Motor neuron (in vitro differentiated cells): ENCODE data around the gene ATG9A. TPM values are rescaled to one million over a fixed set of nuclear protein-coding genes. Genes with fewer than 3 reads are reported as not detected.
A peak's percentile ranks its signal among the peaks of the same experiment; 100 is the strongest.
"Not testable (repeated sequence)": the region's sequence is repeated elsewhere in the genome, so short reads cannot be mapped to it uniquely, and the experiment has no call there.

Experiments used
- ATAC-seq, 8 experiments: fragments of 200-7000 bp; cut with Tn5 transposase; replicated peaks in 6 of 8; 2 replicates each; pipeline ENCODE4 v1.8.0; 2021; ENCODE audit warnings: mild to moderate bottlenecking in 8 of 8, moderate library complexity in 8 of 8
- H3K27ac ChIP-seq, 2 donors: fragments of 250-450 bp; sonication (Bioruptor Pico); 2 replicates each; pipeline ENCODE4 v1.9.0; 2021; ENCODE audit warnings: antibody characterized with exemption in 2 of 2, mild to moderate bottlenecking in 2 of 2, moderate library complexity in 1 of 2
- H3K4me1 ChIP-seq, 2 donors: fragments of 250-450 bp; sonication (Bioruptor Pico); replicated peaks in 1 of 2; 2 replicates each; pipeline ENCODE4 v1.6.1; 2021; ENCODE audit warnings: antibody characterized with exemption in 2 of 2, mild to moderate bottlenecking in 2 of 2, moderate library complexity in 1 of 2
- H3K4me3 ChIP-seq, 5 donors: fragments of 250-450 bp; sonication (Bioruptor Pico); 2 replicates each; pipeline ENCODE4 v1.9.0; 2021; ENCODE audit warnings: antibody characterized with exemption in 5 of 5, mild to moderate bottlenecking in 5 of 5, moderate library complexity in 4 of 5
- WGBS, 10 experiments: fragments of 450-650 bp; shearing (Covaris generic); methylation state at CpG; one replicate each; pipeline ENCODE4 v1.0.0; 2022; 5-methylcytosine and 5-hydroxymethylcytosine counted together
- in situ Hi-C, 9 experiments: fragments of 400-800 bp; cut with MboI; loops; one replicate each; pipeline ENCODE4 v1.15.0; 2021; ENCODE audit warnings: low sequenced_read_pairs in 9 of 9, low pct_unique_long_range_greater_than_20kb in 2 of 9; ENCODE audit not compliant: unreplicated experiment in 9 of 9
- total RNA-seq, 8 experiments: library from RNA; unstranded; fragments of 300-600 nt; gene quantifications; 2 replicates each; pipeline versions ENCODE4 v1.2.3 to v1.2.4, GENCODE V29; 2022

Gene ATG9A
- total RNA-seq, 8 experiments from 2014 or later, result 21.5 to 50.5 (median 34.4) TPM

DNA sequence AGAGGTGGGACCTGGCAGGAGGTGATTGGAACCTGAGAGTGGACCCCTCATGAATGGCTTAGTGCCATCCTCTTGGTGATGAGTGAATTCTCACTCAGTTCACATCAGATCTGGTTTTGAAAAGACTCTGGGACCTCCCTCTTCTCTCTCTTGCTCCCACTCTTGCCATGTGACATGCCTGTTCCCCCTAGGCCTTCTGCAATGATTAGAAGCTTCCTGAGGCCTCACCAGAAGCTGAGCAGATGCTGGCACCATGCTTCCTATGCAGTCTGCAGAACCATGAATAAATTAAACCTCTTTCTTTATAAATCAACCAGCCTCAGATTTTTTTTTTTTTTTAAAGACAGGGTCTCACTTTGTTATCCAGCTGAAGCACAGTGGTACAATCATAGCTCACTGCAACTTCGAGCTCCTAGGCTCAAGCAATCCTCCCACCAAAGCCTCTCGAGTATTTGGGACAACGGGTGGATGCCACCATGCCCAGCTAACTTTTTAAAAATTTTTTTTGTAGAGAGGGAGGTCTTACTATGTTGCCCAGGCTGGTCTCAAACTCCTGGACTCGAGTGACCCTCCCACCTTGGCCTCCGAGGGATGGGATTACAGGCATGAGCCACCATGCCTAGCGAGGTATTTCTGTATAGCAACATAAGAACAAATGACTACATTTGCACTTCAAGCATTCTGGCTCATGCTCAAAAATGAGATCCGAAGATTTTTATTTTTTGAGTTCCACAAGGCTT, 24.8 kb downstream of the ATG9A start:
- ATAC-seq, result no peak
- Histone ChIP-seq H3K4me3 (no peak overlapping the region), H3K4me1 (peaks cover 7 to 11% of the 10 kb centered on the region in 2 donors), H3K27ac (no peak overlapping the region)
- 47 to 100% (median 84%) methylated on average over 1 to 6 of the region's 7 CpGs; no CpG with 5 or more reads in 1 of the 10 experiments for WGBS, 10 experiments
- in situ Hi-C loops, result no loop called here

DNA sequence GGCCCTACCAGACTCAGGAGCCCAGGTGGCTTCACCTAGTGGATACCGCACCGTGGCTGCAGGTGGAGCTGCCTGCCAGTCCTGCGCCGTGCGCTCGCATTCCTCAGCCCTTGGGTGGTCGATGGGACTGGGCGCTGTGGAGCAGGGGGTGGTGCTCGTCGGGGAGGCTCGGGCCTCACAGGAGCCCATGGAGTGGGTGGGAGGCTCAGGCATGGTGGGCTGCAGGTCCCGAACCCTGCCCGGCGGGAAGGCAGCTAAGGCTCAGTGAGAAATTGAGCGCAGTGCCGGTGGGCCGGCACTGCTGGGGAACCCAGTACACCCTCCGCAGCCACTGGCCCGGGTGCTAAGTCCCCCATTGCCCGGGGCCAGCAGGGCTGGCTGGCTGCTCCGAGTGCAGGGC, 28.1 kb downstream of the ATG9A start:
- 100% methylated on average over 1 of the region's 21 CpGs; no CpG with 5 or more reads in 9 of the 10 experiments for WGBS, 10 experiments
- H3K4me3 ChIP-seq, in situ Hi-C loops, ATAC-seq, H3K27ac ChIP-seq, H3K4me1 ChIP-seq: not testable (repeated sequence)

DNA sequence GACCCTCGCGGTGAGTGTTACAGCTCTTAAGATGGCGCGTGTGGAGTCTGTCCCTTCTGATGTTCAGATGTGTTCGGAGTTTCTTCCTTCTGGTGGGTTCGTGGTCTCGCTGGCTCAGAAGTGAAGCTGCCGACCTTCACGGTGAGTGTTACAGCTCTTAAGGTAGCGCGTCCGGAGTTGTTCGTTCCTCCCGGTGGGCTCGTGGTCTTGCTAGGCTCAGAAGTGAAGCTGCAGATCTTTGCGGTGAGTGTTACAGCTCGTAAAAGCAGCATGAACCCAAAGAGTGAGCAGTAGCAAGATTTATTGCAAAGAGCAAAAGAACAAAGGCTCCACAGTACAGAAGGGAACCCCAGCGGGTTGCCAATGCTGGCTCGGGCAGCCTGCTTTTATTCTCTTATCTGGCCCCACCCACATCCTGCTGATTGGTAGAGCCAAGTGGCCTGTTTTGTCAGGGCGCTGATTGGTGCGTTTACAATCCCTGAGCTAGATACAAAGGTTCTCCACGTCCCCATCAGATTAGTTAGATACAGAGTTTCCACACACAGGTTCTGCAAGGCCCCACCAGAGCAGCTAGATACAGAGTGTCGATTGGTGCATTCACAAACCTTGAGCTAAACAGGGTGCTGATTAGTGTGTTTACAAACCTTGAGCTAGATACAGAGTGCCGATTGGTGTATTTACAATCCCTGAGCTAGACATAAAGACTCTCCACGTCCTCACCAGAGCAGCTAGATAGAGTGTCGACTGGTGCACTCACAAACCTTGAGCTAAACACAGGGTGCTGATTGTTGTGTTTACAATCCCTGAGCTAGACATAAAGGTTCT, 28.7 kb downstream of the ATG9A start:
- WGBS, 10 experiments, result 66 to 95% (median 80%) methylated on average over 1 to 15 of the region's 26 CpGs; no CpG with 5 or more reads in 3 of the 10 experiments
- H3K4me3 ChIP-seq, H3K27ac ChIP-seq, in situ Hi-C loops, H3K4me1 ChIP-seq, ATAC-seq: not testable (repeated sequence)

DNA sequence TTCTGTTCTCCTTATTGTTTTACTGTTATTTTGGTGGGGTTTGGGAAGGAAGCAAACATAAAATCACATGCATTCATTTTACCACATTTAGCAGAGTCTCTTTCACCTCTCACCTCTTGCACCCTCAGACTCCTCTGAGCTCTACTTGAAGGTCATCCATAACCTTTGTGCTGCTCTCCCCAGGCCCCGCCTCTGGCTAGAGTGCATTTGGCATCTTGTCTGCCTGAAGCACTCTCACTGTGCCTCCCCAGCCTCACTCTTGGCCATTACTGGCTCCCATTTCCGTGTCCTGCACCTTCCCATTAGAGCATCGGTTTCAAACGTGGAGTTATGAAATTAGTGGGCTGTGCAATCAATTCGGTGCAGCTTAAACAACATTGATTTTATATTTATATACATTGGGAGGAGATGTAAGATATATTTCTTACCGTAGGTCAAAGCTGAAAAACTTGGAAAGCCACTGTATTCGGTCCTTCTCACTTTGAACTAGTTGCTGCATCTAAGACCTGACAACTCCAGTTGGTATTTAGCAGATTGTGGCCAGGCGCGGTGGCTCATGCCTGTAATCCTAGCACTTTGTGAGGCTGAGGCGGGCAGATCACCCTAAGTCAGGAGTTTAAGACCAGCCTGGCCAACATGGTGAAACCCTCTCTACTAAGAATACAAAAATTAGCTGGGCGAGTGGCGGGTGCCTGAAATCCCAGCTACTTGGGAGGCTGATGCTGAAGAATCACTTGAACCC, 29.8 kb downstream of the ATG9A start:
- no peaks in the 10 kb centered on the region for H3K4me1 ChIP-seq
- peak in 2 of 8 experiments; percentile 56 to 57 for ATAC-seq
- 55 to 100% (median 85%) methylated on average over 2 to 11 of the region's 12 CpGs; no CpG with 5 or more reads in 3 of the 10 experiments for WGBS, 10 experiments
- in situ Hi-C loops, result no loop called here
- no peak overlapping the region for H3K27ac ChIP-seq
- no peak overlapping the region for H3K4me3 ChIP-seq

DNA sequence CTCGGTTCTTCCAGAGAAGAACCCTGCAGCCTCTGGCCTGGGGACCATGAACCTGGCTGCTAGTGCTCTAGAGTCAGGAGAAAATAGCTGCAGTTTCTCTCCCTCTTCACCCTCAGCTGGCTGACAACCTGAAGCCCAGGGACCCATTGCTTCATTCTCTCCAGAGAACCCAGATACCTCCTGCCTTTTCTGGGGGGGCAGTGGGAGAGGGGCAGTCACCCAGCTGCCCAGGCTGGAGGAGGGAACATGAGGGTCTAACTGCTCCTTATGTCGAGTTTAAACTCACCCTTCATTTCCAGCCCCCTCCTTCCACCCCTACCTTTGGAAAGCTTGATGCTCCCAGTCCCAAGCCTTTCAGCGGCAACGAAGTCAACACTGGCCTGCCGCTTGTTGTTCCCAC, 30.5 kb downstream of the ATG9A start:
- Histone ChIP-seq H3K27ac (no peak overlapping the region), H3K4me1 (no peaks in the 10 kb centered on the region), H3K4me3 (no peak overlapping the region)
- ATAC-seq, result peak in 2 of 8 experiments; percentile 16 to 36
- in situ Hi-C loops, result no loop called here
- 50 to 88% (median 79%) methylated on average over 1 to 4 of the region's 5 CpGs; no CpG with 5 or more reads in 3 of the 10 experiments for WGBS, 10 experiments

DNA sequence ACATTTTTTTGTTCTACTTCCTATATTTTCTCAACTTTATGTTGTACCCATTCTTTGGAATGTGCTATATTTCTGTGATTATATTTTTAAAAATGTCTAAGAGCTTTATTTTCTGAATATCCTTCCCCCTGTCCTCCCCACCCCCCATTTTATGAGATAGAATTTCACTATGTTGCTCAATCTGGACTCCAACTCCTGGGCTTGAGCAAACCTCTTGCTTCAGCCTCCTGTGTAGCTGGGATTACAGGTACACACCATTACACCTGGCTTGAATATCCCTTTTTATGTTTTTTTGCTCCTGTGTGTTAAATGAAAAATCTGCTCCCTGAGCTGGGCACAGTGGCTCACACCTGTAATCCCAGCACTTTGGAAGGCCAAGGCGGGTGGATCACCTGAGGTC, 32.0 kb downstream of the ATG9A start:
- in situ Hi-C loops, result no loop called here
- Histone ChIP-seq H3K27ac (no peak overlapping the region), H3K4me3 (no peak overlapping the region), H3K4me1 (no peaks in the 10 kb centered on the region)
- ATAC-seq, result no peak
- 100% methylated on average over 1 of the region's 1 CpG; no CpG with 5 or more reads in 8 of the 10 experiments for whole genome bisulfite sequencing, 10 experiments

DNA sequence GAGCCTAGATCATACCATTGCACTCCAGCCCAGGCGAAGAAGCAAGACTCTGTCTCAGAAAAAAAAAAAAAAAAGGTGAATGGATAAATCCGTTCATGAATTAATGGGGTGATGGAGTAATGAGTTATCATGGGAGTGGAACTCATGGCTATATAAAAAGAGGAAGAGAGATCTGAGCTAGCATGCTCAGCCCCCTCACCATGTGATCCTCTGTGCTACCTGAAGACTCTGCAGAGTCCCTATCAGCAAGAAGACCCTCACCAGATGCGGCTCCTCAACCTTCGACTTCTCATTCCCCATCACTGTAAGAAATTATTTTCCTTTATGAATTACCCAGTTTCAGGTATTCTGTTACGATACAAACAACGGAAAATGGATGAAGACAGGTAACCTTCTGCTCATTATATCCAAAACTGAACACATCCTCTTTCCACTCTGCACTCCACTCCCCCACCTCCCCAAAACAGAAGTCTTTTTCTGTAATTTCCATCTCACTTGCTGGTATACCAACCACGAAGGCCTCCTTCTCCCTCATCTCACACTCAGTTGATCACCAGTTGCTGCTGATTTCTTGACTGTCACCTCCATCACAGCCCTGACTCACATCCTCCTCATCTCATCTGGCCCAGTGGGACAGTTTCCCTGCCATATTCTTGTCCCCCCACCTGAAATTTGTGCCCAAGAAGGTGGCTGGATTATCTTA, 42.5 kb downstream of the ATG9A start:
- WGBS, 10 experiments, result 64 to 100% (median 87%) methylated on average over 1 to 6 of the region's 7 CpGs; no CpG with 5 or more reads in 1 of the 10 experiments
- Histone ChIP-seq H3K27ac (no peak overlapping the region), H3K4me1 (no peaks in the 10 kb centered on the region), H3K4me3 (no peak overlapping the region)
- no peak for ATAC-seq
- in situ Hi-C loops, result no loop called here

DNA sequence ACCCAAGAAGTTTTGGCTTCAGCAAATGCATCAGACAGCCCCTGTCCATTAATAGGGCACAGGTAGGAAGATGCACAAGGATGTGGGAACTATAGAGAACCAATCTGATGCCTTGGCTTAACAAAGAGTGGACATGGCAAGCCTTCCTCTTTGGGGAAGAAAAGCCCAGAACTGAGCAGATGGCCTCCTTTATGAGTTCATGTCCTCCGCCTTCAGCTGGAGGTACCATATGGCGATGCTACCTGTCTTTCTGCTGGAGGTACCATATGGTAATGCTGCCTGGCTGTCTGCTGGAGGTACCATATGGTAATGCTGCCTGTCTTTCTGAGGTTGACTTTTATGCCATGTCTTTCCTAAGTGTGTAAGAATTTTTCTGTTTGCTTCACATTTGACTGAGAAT, 45.3 kb downstream of the ATG9A start:
- 90 to 100% (median 100%) methylated on average over 1 to 2 of the region's 2 CpGs; no CpG with 5 or more reads in 5 of the 10 experiments for WGBS, 10 experiments
- Histone ChIP-seq H3K27ac (no peak overlapping the region), H3K4me1 (peaks cover 0 to 2% of the 10 kb centered on the region in 2 donors), H3K4me3 (no peak overlapping the region)
- in situ Hi-C loops, result no loop called here
- no peak for ATAC-seq

DNA sequence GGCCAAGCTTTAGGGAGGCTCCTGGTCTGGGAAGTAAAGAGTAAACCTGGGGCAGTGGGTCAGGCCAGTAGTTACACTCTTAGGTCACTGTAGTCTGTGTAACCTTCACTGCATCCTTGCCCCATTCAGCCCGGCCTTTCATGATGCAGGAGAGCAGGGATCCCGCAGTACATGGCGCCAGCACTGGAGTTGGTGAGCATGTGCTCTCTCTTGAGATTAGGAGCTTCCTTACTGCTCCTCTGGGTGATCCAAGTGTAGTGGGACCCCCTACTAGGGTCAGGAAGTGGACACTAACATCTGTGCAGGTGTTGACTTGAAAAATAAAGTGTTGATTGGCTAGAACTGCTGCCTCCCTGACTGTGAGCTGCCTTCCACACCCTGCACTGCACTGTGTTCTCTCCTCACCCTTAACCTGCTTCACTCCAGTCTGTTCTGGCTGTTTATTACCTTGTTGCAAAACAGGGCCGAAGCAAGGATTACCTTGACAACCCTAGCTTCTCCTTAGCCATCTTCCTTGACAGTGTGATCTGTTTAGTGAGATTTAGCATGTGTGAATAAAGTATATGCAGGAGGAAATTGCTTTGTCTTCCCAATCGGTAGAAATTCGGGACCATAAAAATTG, 46.2 kb downstream of the ATG9A start:
- no peak overlapping the region for H3K27ac ChIP-seq
- peaks cover 2 to 5% of the 10 kb centered on the region in 2 donors for H3K4me1 ChIP-seq
- ATAC-seq, result no peak
- WGBS, 10 experiments, result 40 to 100% (median 90%) methylated on average over 1 to 6 of the region's 6 CpGs; no CpG with 5 or more reads in 2 of the 10 experiments
- in situ Hi-C loops, result no loop called here
- H3K4me3 ChIP-seq, result no peak overlapping the region

DNA sequence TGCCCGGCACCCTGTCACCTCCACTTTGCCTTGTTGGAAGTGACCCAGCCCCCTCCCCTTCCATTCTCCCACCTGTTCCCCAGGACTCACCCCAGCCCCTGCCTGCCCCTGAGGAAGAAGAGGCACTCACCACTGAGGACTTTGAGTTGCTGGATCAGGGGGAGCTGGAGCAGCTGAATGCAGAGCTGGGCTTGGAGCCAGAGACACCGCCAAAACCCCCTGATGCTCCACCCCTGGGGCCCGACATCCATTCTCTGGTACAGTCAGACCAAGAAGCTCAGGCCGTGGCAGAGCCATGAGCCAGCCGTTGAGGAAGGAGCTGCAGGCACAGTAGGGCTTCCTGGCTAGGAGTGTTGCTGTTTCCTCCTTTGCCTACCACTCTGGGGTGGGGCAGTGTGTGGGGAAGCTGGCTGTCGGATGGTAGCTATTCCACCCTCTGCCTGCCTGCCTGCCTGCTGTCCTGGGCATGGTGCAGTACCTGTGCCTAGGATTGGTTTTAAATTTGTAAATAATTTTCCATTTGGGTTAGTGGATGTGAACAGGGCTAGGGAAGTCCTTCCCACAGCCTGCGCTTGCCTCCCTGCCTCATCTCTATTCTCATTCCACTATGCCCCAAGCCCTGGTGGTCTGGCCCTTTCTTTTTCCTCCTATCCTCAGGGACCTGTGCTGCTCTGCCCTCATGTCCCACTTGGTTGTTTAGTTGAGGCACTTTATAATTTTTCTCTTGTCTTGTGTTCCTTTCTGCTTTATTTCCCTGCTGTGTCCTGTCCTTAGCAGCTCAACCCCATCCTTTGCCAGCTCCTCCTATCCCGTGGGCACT, 46.9 kb downstream of the ATG9A start:
- ATAC-seq, result no peak
- peaks cover 2 to 5% of the 10 kb centered on the region in 2 donors for H3K4me1 ChIP-seq
- H3K4me3 ChIP-seq, result no peak overlapping the region
- in situ Hi-C loops, result no loop called here
- H3K27ac ChIP-seq, result no peak overlapping the region
- 0 to 100% (median 92%) methylated on average over 1 to 4 of the region's 8 CpGs; no CpG with 5 or more reads in 1 of the 10 experiments for WGBS, 10 experiments

DNA sequence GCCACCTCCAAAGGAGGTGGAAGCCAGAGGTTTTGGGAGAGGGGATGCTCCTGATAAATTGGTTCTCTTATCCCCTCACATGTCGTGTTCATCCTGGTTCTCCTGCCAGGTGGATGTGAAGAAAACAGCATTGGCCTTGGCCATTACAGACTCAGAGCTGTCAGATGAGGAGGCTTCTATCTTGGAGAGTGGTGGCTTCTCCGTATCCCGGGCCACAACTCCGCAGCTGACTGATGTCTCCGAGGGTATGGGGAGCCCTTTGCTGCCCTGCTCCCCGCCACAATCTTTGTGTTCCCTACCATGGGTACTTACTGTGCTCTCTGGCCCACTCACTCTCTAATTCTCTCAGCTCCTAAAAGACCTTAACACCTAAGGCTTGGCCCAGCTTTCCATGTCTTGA, 47.9 kb downstream of the ATG9A start:
- no peak for ATAC-seq
- Histone ChIP-seq H3K4me3 (no peak overlapping the region), H3K4me1 (peaks cover 2 to 5% of the 10 kb centered on the region in 2 donors), H3K27ac (no peak overlapping the region)
- in situ Hi-C loops, result no loop called here
- 0 to 100% (median 93%) methylated on average over 1 to 4 of the region's 6 CpGs; no CpG with 5 or more reads in 4 of the 10 experiments for WGBS, 10 experiments
